ENCODE results near the gene BET1L.
"Not testable (repeated sequence)": the region's sequence is repeated elsewhere in the genome, so short reads cannot be mapped to it uniquely, and the experiment has no call there.

DNA sequence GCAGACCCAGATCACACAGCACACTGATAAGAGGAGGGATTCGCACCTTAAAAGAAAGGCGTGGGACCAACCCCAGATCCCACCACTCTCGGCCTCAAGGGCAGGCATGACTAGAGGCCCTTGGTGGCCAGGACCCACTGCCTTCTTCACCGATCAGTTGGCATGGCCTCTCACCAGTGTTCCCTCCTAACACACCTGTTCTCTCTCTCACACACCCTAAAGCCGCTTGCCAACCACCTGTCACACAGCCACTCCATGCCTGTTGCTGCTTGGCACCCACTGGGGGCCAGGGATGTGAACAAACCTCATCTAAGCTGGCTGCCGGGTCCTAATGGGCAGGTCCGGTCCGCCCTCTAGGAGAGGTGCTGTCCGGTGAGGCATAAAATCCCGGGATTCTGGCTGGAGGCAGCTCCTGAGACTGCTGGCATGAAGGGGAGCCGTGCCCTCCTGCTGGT lies 14.5 kb downstream of the BET1L start, which contains the start of gene SCGB1C1:
- TF ChIP-seq, protein P1, sequence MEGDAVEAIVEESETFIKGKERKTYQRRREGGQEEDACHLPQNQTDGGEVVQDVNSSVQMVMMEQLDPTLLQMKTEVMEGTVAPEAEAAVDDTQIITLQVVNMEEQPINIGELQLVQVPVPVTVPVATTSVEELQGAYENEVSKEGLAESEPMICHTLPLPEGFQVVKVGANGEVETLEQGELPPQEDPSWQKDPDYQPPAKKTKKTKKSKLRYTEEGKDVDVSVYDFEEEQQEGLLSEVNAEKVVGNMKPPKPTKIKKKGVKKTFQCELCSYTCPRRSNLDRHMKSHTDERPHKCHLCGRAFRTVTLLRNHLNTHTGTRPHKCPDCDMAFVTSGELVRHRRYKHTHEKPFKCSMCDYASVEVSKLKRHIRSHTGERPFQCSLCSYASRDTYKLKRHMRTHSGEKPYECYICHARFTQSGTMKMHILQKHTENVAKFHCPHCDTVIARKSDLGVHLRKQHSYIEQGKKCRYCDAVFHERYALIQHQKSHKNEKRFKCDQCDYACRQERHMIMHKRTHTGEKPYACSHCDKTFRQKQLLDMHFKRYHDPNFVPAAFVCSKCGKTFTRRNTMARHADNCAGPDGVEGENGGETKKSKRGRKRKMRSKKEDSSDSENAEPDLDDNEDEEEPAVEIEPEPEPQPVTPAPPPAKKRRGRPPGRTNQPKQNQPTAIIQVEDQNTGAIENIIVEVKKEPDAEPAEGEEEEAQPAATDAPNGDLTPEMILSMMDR (conservative IDR thresholded peaks at IDR 0.05; ENCODE audit: low read depth, low read length) = not testable (repeated sequence)
- not testable (repeated sequence) for TF ChIP-seq EZH2 (IDR thresholded peaks at IDR 0.05; ENCODE audit: low read length, unreplicated experiment)

Data from PC-3 (cell line).